ENCODE results near the gene LGALS9.

The LGALS9 gene

GRCh38 chr17:27588354-27588753 lies 42.6 kb upstream of the LGALS9 start:
- H2BK120ac ChIP-seq (ENCODE audit: low read depth, low read length), result no peak overlapping the region
- no peaks in the 10 kb centered on the region for H3K36me3 ChIP-seq (ENCODE audit: control insufficient read depth, insufficient read depth, low read length)
- no peak overlapping the region for H3K23ac ChIP-seq (ENCODE audit: low read length)
- H3K4me1 ChIP-seq (ENCODE audit: control insufficient read depth, low read depth, low read length), result no peaks in the 10 kb centered on the region
- H4K5ac ChIP-seq (ENCODE audit: low read length), result no peak overlapping the region
- H3K18ac ChIP-seq (ENCODE audit: low read length), result no peak overlapping the region
- no peak overlapping the region for H3K56ac ChIP-seq (ENCODE audit: low read length)
- no peak for DNase-seq
- H3K27me3 ChIP-seq (ENCODE audit: insufficient read depth, low read length, poor library complexity), result no peaks in the 10 kb centered on the region
- no peak overlapping the region for H3K27ac ChIP-seq (ENCODE audit: low read depth, low read length)
- H3K79me2 ChIP-seq (ENCODE audit: control insufficient read depth, insufficient read depth, low read length), result no peaks in the 10 kb centered on the region
- no peak overlapping the region for H3K4me3 ChIP-seq (ENCODE audit: low read length)
- H4K8ac ChIP-seq (ENCODE audit: low read depth, low read length), result no peak overlapping the region
- H2AK5ac ChIP-seq (ENCODE audit: low read length), result no peak overlapping the region
- H3K4me2 ChIP-seq (ENCODE audit: low read length), result no peak overlapping the region
- H3K79me1 ChIP-seq (ENCODE audit: low read length), result no peaks in the 10 kb centered on the region
- H2BK5ac ChIP-seq (ENCODE audit: low read length), result no peak overlapping the region
- no peak overlapping the region for H3K4ac ChIP-seq (ENCODE audit: low read depth, low read length)
- no peak overlapping the region for H2BK15ac ChIP-seq (replicated peaks; ENCODE audit: low read depth)
- WGBS (ENCODE audit: extremely low coverage, insufficient coverage, low lambda C conversion rate), result no CpG with 5 or more reads among the region's 15 CpGs
- H3K9ac ChIP-seq (ENCODE audit: low read length), result no peak overlapping the region

GRCh38 chr17:27590864-27591263 lies 40.1 kb upstream of the LGALS9 start:
- Histone ChIP-seq H3K56ac (ENCODE audit: low read length) (no peak overlapping the region), H3K27me3 (ENCODE audit: insufficient read depth, low read length, poor library complexity) (no peaks in the 10 kb centered on the region), H3K79me2 (ENCODE audit: control insufficient read depth, insufficient read depth, low read length) (no peaks in the 10 kb centered on the region), H3K36me3 (ENCODE audit: control insufficient read depth, insufficient read depth, low read length) (no peaks in the 10 kb centered on the region), H3K4me1 (ENCODE audit: control insufficient read depth, low read depth, low read length) (no peaks in the 10 kb centered on the region), H4K5ac (ENCODE audit: low read length) (no peak overlapping the region), H3K4me3 (ENCODE audit: low read length) (no peak overlapping the region), H3K23ac (ENCODE audit: low read length) (no peak overlapping the region), H2AK5ac (ENCODE audit: low read length) (no peak overlapping the region), H3K18ac (ENCODE audit: low read length) (no peak overlapping the region), H2BK15ac (replicated peaks; ENCODE audit: low read depth) (no peak overlapping the region), H3K4ac (ENCODE audit: low read depth, low read length) (no peak overlapping the region), H3K27ac (ENCODE audit: low read depth, low read length) (no peak overlapping the region), H3K4me2 (ENCODE audit: low read length) (no peak overlapping the region), H2BK5ac (ENCODE audit: low read length) (no peak overlapping the region), H3K9ac (ENCODE audit: low read length) (no peak overlapping the region), H4K8ac (ENCODE audit: low read depth, low read length) (no peak overlapping the region), H2BK120ac (ENCODE audit: low read depth, low read length) (no peak overlapping the region), H3K79me1 (ENCODE audit: low read length) (no peaks in the 10 kb centered on the region)
- DNase-seq, result no peak
- no CpG with 5 or more reads among the region's 3 CpGs for WGBS (ENCODE audit: extremely low coverage, insufficient coverage, low lambda C conversion rate)

- no CpG with 5 or more reads among the region's 3 CpGs for WGBS (ENCODE audit: extremely low coverage, insufficient coverage, low lambda C conversion rate)
- Histone ChIP-seq H2BK120ac (ENCODE audit: low read depth, low read length) (no peak overlapping the region), H3K56ac (ENCODE audit: low read length) (no peak overlapping the region), H3K79me2 (ENCODE audit: control insufficient read depth, insufficient read depth, low read length) (no peaks in the 10 kb centered on the region), H3K18ac (ENCODE audit: low read length) (no peak overlapping the region), H3K4me1 (ENCODE audit: control insufficient read depth, low read depth, low read length) (no peaks in the 10 kb centered on the region), H3K23ac (ENCODE audit: low read length) (no peak overlapping the region), H3K4ac (ENCODE audit: low read depth, low read length) (no peak overlapping the region), H4K5ac (ENCODE audit: low read length) (no peak overlapping the region), H3K4me3 (ENCODE audit: low read length) (no peak overlapping the region), H3K4me2 (ENCODE audit: low read length) (no peak overlapping the region), H2BK15ac (replicated peaks; ENCODE audit: low read depth) (no peak overlapping the region), H3K27me3 (ENCODE audit: insufficient read depth, low read length, poor library complexity) (no peaks in the 10 kb centered on the region), H3K36me3 (ENCODE audit: control insufficient read depth, insufficient read depth, low read length) (no peaks in the 10 kb centered on the region), H3K9ac (ENCODE audit: low read length) (no peak overlapping the region), H2BK5ac (ENCODE audit: low read length) (no peak overlapping the region), H2AK5ac (ENCODE audit: low read length) (no peak overlapping the region), H3K79me1 (ENCODE audit: low read length) (no peaks in the 10 kb centered on the region), H3K27ac (ENCODE audit: low read depth, low read length) (no peak overlapping the region), H4K8ac (ENCODE audit: low read depth, low read length) (no peak overlapping the region)
- DNase-seq, result no peak
Observed at GRCh38 chr17:27591986-27592385, 39.0 kb upstream of the LGALS9 start.

GRCh38 chr17:27593232-27593856 lies 37.6 kb upstream of the LGALS9 start:
- no peak overlapping the region for H2BK5ac ChIP-seq (ENCODE audit: low read length)
- H3K4me3 ChIP-seq (ENCODE audit: low read length), result no peak overlapping the region
- H3K56ac ChIP-seq (ENCODE audit: low read length), result no peak overlapping the region
- no peak overlapping the region for H3K4ac ChIP-seq (ENCODE audit: low read depth, low read length)
- H4K5ac ChIP-seq (ENCODE audit: low read length), result no peak overlapping the region
- no peak overlapping the region for H3K4me2 ChIP-seq (ENCODE audit: low read length)
- WGBS (ENCODE audit: extremely low coverage, insufficient coverage, low lambda C conversion rate), result no CpG with 5 or more reads among the region's 9 CpGs
- H2BK120ac ChIP-seq (ENCODE audit: low read depth, low read length), result no peak overlapping the region
- H2BK15ac ChIP-seq (replicated peaks; ENCODE audit: low read depth), result no peak overlapping the region
- H3K4me1 ChIP-seq (ENCODE audit: control insufficient read depth, low read depth, low read length), result no peaks in the 10 kb centered on the region
- no peak overlapping the region for H4K8ac ChIP-seq (ENCODE audit: low read depth, low read length)
- no peak overlapping the region for H3K23ac ChIP-seq (ENCODE audit: low read length)
- H3K27me3 ChIP-seq (ENCODE audit: insufficient read depth, low read length, poor library complexity), result no peaks in the 10 kb centered on the region
- H3K79me2 ChIP-seq (ENCODE audit: control insufficient read depth, insufficient read depth, low read length), result no peaks in the 10 kb centered on the region
- H3K27ac ChIP-seq (ENCODE audit: low read depth, low read length), result no peak overlapping the region
- H2AK5ac ChIP-seq (ENCODE audit: low read length), result no peak overlapping the region
- no peak for DNase-seq
- H3K18ac ChIP-seq (ENCODE audit: low read length), result no peak overlapping the region
- no peaks in the 10 kb centered on the region for H3K36me3 ChIP-seq (ENCODE audit: control insufficient read depth, insufficient read depth, low read length)
- H3K9ac ChIP-seq (ENCODE audit: low read length), result no peak overlapping the region
- H3K79me1 ChIP-seq (ENCODE audit: low read length), result no peaks in the 10 kb centered on the region

- no peak overlapping the region for H3K27ac ChIP-seq (ENCODE audit: low read depth, low read length)
- no peaks in the 10 kb centered on the region for H3K27me3 ChIP-seq (ENCODE audit: insufficient read depth, low read length, poor library complexity)
- H3K36me3 ChIP-seq (ENCODE audit: control insufficient read depth, insufficient read depth, low read length), result no peaks in the 10 kb centered on the region
- no peak overlapping the region for H3K18ac ChIP-seq (ENCODE audit: low read length)
- H3K79me2 ChIP-seq (ENCODE audit: control insufficient read depth, insufficient read depth, low read length), result no peaks in the 10 kb centered on the region
- no peaks in the 10 kb centered on the region for H3K4me1 ChIP-seq (ENCODE audit: control insufficient read depth, low read depth, low read length)
- H2BK15ac ChIP-seq (replicated peaks; ENCODE audit: low read depth), result no peak overlapping the region
- no peak overlapping the region for H2BK5ac ChIP-seq (ENCODE audit: low read length)
- no peak overlapping the region for H2BK120ac ChIP-seq (ENCODE audit: low read depth, low read length)
- WGBS (ENCODE audit: extremely low coverage, insufficient coverage, low lambda C conversion rate), result no CpG with 5 or more reads among the region's 3 CpGs
- no peak for DNase-seq
- H3K79me1 ChIP-seq (ENCODE audit: low read length), result no peaks in the 10 kb centered on the region
- no peak overlapping the region for H2AK5ac ChIP-seq (ENCODE audit: low read length)
- no peak overlapping the region for H3K4ac ChIP-seq (ENCODE audit: low read depth, low read length)
- H3K56ac ChIP-seq (ENCODE audit: low read length), result no peak overlapping the region
- H4K8ac ChIP-seq (ENCODE audit: low read depth, low read length), result no peak overlapping the region
- H3K4me3 ChIP-seq (ENCODE audit: low read length), result no peak overlapping the region
- H3K4me2 ChIP-seq (ENCODE audit: low read length), result no peak overlapping the region
- H4K5ac ChIP-seq (ENCODE audit: low read length), result no peak overlapping the region
- H3K9ac ChIP-seq (ENCODE audit: low read length), result no peak overlapping the region
- H3K23ac ChIP-seq (ENCODE audit: low read length), result no peak overlapping the region
Observed at GRCh38 chr17:27593857-27594255, 37.1 kb upstream of the LGALS9 start.

- Histone ChIP-seq H3K4me1 (ENCODE audit: control insufficient read depth, low read depth, low read length) (no peaks in the 10 kb centered on the region), H4K5ac (ENCODE audit: low read length) (no peak overlapping the region)
- no CpG with 5 or more reads among the region's 2 CpGs for WGBS (ENCODE audit: extremely low coverage, insufficient coverage, low lambda C conversion rate)
Observed at GRCh38 chr17:27595208-27595607, 35.8 kb upstream of the LGALS9 start.

More at GRCh38 chr17:27595208-27595607, 35.8 kb upstream of the LGALS9 start:
- Histone ChIP-seq H3K79me1 (ENCODE audit: low read length) (no peaks in the 10 kb centered on the region), H3K36me3 (ENCODE audit: control insufficient read depth, insufficient read depth, low read length) (no peaks in the 10 kb centered on the region), H3K4me2 (ENCODE audit: low read length) (no peak overlapping the region), H2BK120ac (ENCODE audit: low read depth, low read length) (no peak overlapping the region), H3K23ac (ENCODE audit: low read length) (no peak overlapping the region), H4K8ac (ENCODE audit: low read depth, low read length) (no peak overlapping the region), H3K56ac (ENCODE audit: low read length) (no peak overlapping the region), H2BK5ac (ENCODE audit: low read length) (no peak overlapping the region), H3K27ac (ENCODE audit: low read depth, low read length) (no peak overlapping the region), H3K79me2 (ENCODE audit: control insufficient read depth, insufficient read depth, low read length) (no peaks in the 10 kb centered on the region), H3K9ac (ENCODE audit: low read length) (no peak overlapping the region), H3K4me3 (ENCODE audit: low read length) (no peak overlapping the region), H3K27me3 (ENCODE audit: insufficient read depth, low read length, poor library complexity) (no peaks in the 10 kb centered on the region), H3K18ac (ENCODE audit: low read length) (no peak overlapping the region), H3K4ac (ENCODE audit: low read depth, low read length) (no peak overlapping the region), H2AK5ac (ENCODE audit: low read length) (no peak overlapping the region), H2BK15ac (replicated peaks; ENCODE audit: low read depth) (no peak overlapping the region)
- DNase-seq, result no peak

Data from mesendoderm (in vitro differentiated cells).